Peyer's patch (tissue), 4 donors: ENCODE data around the gene SLC47A2. TPM values are rescaled to one million over a fixed set of nuclear protein-coding genes. Genes with fewer than 3 reads are reported as not detected.

Experiments used
- DNase-seq, 3 donors: peaks; one replicate each; pipeline ENCODE4 v3.0.0-alpha.2; 2017 to 2019
- H3K27ac ChIP-seq, 4 donors: fragments of 200-600 bp; sonication (generic); one replicate each; pipeline ENCODE4 v1.5.1; 2016 to 2019
- H3K27me3 ChIP-seq, 2 donors: fragments of 200-600 bp; sonication (generic); one replicate each; pipeline ENCODE4 v1.5.1; 2019
- H3K36me3 ChIP-seq, 3 donors: fragments of 200-600 bp; sonication (generic); one replicate each; pipeline ENCODE4 v1.5.1; 2016 to 2019
- H3K4me1 ChIP-seq, 4 donors: fragments of 200-600 bp; sonication (generic); one replicate each; pipeline ENCODE4 v1.5.1; 2016 to 2019
- H3K4me3 ChIP-seq, 4 donors: fragments of 200-600 bp; sonication (generic); 1 replicate in 3 of 4; 2 replicates in 1 of 4; pipeline ENCODE4 v1.5.1; 2016 to 2019; ENCODE audit warnings: mild to moderate bottlenecking in 1 of 4
- H3K9me3 ChIP-seq, 4 donors: fragments of 200-600 bp; sonication (generic); one replicate each; pipeline ENCODE4 v1.5.1; 2016 to 2019; ENCODE audit warnings: mild to moderate bottlenecking in 1 of 4
- POLR2A ChIP-seq, 2 donors: fragments of 450-650 bp; IDR thresholded peaks; one replicate each; pipeline ENCODE4 v1.5.1; 2017; ENCODE audit warnings: antibody characterized with exemption in 2 of 2, mild to moderate bottlenecking in 2 of 2, moderate library complexity in 2 of 2
- total RNA-seq, 4 donors: library from RNA; depleted of rRNA; stranded (reverse); fragments of >200 nt; gene quantifications; one replicate each; pipeline ENCODE4 v1.1.0, GENCODE V29; 2016
- TF ChIP-seq, protein P1 (sequence below), 6 experiments: fragments of 450-650 bp in 4 of 6; fragments of 200-600 bp in 2 of 6; sonication (generic) in 1 of 6; IDR thresholded peaks; one replicate each; pipeline ENCODE4 v1.5.1; 2017 to 2019; ENCODE audit warnings: antibody characterized with exemption in 6 of 6, mild to moderate bottlenecking in 3 of 6, moderate library complexity in 1 of 6

SLC47A2 gene
- total RNA-seq, 4 donors from 2014 or later: 3.9 to 6.8 (median 6.3) TPM; not detected in 1

DNA sequence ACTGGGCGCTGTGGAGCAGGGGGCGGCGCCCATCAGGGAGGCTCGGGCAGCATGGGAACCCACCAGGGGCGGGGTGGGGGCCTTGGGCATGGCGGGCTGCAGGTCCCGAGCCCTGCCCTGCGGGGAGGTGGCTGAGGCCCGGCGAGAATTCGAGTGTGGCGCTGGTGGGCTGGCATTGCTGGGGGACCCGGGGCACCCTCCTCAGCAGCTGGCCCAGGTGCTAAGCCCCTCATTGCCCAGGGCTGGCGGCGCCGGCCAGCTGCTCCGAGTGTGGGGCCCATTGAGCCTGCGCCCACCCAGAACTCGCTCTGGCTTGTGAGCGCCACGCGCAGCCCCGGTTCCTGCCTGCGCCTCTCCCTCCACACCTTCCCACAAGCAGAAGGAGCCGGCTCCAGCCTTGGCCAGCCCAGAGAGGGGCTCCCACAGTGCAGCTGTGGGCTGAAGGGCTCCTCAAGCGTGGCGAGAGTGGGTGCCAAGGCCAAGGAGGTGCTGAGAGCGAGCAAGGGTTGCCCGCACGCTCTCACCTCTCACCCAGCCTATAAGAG is 62.0 kb downstream of the SLC47A2 start:
- Histone ChIP-seq H3K4me3 (no peak overlapping the region), H3K9me3 (no peaks in the 10 kb centered on the region), H3K27ac (no peak overlapping the region), H3K4me1 (peaks cover 0 to 36% (median 0%) of the 10 kb centered on the region in 4 donors), H3K27me3 (no peaks in the 10 kb centered on the region), H3K36me3 (peaks cover 0 to 48% (median 0%) of the 10 kb centered on the region in 3 donors)
- no peak for DNase-seq
- no peak for TF ChIP-seq POLR2A (IDR thresholded peaks at IDR 0.05)
- TF ChIP-seq, protein P1, sequence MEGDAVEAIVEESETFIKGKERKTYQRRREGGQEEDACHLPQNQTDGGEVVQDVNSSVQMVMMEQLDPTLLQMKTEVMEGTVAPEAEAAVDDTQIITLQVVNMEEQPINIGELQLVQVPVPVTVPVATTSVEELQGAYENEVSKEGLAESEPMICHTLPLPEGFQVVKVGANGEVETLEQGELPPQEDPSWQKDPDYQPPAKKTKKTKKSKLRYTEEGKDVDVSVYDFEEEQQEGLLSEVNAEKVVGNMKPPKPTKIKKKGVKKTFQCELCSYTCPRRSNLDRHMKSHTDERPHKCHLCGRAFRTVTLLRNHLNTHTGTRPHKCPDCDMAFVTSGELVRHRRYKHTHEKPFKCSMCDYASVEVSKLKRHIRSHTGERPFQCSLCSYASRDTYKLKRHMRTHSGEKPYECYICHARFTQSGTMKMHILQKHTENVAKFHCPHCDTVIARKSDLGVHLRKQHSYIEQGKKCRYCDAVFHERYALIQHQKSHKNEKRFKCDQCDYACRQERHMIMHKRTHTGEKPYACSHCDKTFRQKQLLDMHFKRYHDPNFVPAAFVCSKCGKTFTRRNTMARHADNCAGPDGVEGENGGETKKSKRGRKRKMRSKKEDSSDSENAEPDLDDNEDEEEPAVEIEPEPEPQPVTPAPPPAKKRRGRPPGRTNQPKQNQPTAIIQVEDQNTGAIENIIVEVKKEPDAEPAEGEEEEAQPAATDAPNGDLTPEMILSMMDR (IDR thresholded peaks at IDR 0.05): no peak

DNA sequence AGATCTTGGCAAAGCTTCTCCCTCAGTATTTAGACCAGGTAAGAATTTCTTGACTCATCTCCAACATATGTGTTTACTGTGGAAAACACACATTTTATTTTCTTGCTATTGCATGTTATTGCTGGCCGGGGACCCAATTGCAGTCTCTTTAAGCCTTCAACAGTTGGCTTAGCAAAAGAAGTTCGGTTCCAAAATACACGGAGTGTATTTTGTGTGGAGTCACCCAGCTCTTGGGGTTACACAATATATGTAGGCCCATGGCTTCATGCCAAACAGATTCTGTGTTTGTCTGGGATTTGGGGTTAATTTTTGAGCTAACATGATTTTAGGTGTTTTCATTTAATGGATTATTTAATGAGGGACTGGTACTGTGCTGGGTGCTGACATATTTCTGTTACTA is 63.8 kb downstream of the SLC47A2 start:
- H3K27me3 ChIP-seq: no peaks in the 10 kb centered on the region
- TF ChIP-seq, protein P1 (IDR thresholded peaks at IDR 0.05): no peak
- TF ChIP-seq POLR2A (IDR thresholded peaks at IDR 0.05): no peak
- H3K36me3 ChIP-seq: peaks cover 0 to 43% (median 0%) of the 10 kb centered on the region in 3 donors
- H3K9me3 ChIP-seq: no peaks in the 10 kb centered on the region
- H3K4me1 ChIP-seq: peaks cover 0 to 44% (median 1%) of the 10 kb centered on the region in 4 donors
- DNase-seq: no peak
- no peak overlapping the region for H3K27ac ChIP-seq
- H3K4me3 ChIP-seq: no peak overlapping the region

DNA sequence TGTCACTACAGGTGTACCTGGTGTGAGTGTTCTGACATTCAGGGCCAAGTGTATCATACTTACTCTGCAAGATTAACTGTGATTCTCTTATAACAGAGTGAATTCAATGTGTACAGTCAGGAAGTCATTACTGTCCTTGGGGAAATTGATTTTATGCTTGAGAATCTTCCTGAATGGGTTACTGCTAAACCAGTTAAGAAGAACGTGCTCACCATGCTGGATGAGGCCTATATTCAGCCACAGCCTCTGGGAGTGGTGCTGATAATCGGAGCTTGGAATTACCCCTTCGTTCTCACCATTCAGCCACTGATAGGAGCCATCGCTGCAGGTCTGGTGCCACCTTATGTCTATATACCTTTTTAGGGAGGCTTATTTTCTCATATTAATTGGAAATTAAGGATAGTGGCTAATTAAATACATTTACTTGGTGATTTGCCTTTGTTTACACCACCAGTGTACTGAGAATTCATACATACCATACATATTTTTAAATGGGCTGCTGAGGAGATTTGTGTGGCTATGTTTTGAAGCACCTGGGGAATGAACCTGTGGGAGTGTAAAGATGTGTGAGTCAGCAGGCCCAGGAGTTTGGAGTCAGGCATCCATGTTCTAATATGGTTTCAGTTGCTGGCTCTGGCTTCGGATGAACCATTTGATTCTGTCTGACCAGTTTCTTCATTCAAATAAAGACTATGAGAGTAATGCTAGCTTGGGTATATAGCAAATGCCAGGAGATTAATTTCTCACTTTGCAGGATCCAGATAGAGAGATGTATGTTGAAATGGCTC is 64.7 kb downstream of the SLC47A2 start:
- peak overlapping the region in 1 of 4 donors; percentile 45 for H3K27ac ChIP-seq
- no peak for DNase-seq
- H3K9me3 ChIP-seq: no peaks in the 10 kb centered on the region
- TF ChIP-seq, protein P1 (IDR thresholded peaks at IDR 0.05): no peak
- no peak for TF ChIP-seq POLR2A (IDR thresholded peaks at IDR 0.05)
- peaks cover 0 to 36% (median 0%) of the 10 kb centered on the region in 3 donors for H3K36me3 ChIP-seq
- H3K4me3 ChIP-seq: peak overlapping the region in 2 of 4 donors; percentile 4 to 15
- H3K27me3 ChIP-seq: no peaks in the 10 kb centered on the region
- H3K4me1 ChIP-seq: peaks cover 0 to 53% (median 2%) of the 10 kb centered on the region in 4 donors

DNA sequence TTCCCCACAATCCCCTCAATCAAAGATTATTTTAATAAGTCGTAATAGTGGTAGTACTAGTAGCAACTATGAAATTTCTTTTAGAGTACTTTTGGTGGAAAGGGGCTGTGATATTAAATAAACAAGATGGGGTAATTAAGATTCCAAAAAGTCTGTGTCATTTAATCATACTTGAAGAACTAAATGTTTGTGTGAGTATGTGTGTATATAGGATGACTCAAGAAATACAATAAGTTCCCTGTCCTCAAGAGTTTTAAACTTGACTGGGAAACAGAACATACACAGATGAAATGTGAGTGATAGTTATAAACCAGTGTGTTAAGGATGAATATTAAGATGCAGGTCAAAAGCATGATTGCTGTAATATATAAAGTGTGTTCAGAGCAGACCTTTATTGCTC is 65.6 kb downstream of the SLC47A2 start:
- Histone ChIP-seq H3K27ac (peak overlapping the region in 1 of 4 donors; percentile 45), H3K4me3 (peak overlapping the region in 2 of 4 donors; percentile 69 to 75), H3K9me3 (no peaks in the 10 kb centered on the region), H3K36me3 (peaks cover 0 to 29% (median 0%) of the 10 kb centered on the region in 3 donors), H3K4me1 (peaks cover 0 to 49% (median 2%) of the 10 kb centered on the region in 4 donors), H3K27me3 (no peaks in the 10 kb centered on the region)
- DNase-seq: no peak
- no peak for TF ChIP-seq POLR2A (IDR thresholded peaks at IDR 0.05)
- TF ChIP-seq, protein P1 (IDR thresholded peaks at IDR 0.05): no peak

DNA sequence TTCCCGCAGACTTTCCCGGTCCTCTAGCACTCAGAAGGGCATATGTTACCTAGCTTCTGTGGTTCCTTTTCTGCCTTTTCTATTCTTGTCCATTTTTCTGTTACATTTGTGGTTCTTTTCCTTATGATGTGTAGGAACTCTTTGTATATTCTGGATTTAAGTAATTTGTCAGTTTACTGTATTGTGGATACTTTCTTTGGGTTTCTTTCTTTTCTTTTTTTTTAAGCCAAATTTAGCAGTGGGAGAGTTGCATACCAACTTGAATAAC is 67.2 kb downstream of the SLC47A2 start:
- H3K4me1 ChIP-seq: peaks cover 0 to 49% (median 2%) of the 10 kb centered on the region in 4 donors
- peak overlapping the region; percentile 85 to 95 (median 92) for H3K27ac ChIP-seq
- no peaks in the 10 kb centered on the region for H3K9me3 ChIP-seq
- no peak for TF ChIP-seq POLR2A (IDR thresholded peaks at IDR 0.05)
- no peak for DNase-seq
- no peaks in the 10 kb centered on the region for H3K27me3 ChIP-seq
- peak overlapping the region; percentile 57 to 75 (median 71) for H3K4me3 ChIP-seq
- H3K36me3 ChIP-seq: peaks cover 0 to 13% (median 0%) of the 10 kb centered on the region in 3 donors
